H1 (cell line): ENCODE measurements around the gene DCANP1. TPM values are rescaled to one million over a fixed set of nuclear protein-coding genes. Genes with fewer than 3 reads are reported as not detected.

Experiments
- CTCF ChIA-PET: fragments of 300-600 bp; sonication (Branson Sonifier 250); formaldehyde crosslinking; loops from one replicate; lab custom pipeline; 2021; ENCODE audit not compliant: partially characterized antibody; lab: Charles Lee
- POLR2A ChIA-PET: fragments of 300-600 bp; sonication (Branson Sonifier 250); formaldehyde crosslinking; loops from one replicate; lab custom pipeline; 2021; ENCODE audit warnings: inconsistent platforms; ENCODE audit not compliant: partially characterized antibody; lab: Charles Lee
- DNase-seq, 2 experiments: peaks; one replicate each; pipeline versions ENCODE4 v3.0.0 to v3.0.0-alpha.2; 2010 to 2022; ENCODE audit warnings: low spot score in 2 of 2, low read depth in 1 of 2, mixed read lengths in 1 of 2
- FAIRE-seq: peaks from 2 replicates; lab custom pipeline; 2011; peaks lifted over from hg19 to GRCh38; lab: Jason Lieb, UNC
- H2AFZ ChIP-seq: 2 replicates; pipeline ENCODE4 v1.8.1; 2012; ENCODE audit warnings: low read length, inconsistent platforms
- H2AK5ac ChIP-seq: 2 replicates; pipeline ENCODE4 v1.6.1; 2013; ENCODE audit warnings: low read depth, low read length
- H2BK120ac ChIP-seq: replicated peaks from 2 replicates; pipeline ENCODE3; 2013; ENCODE audit warnings: low read depth, low read length, inconsistent platforms
- H2BK12ac ChIP-seq: 2 replicates; pipeline ENCODE4 v1.6.1; 2013; ENCODE audit warnings: low read depth, low read length
- H2BK15ac ChIP-seq: 2 replicates; pipeline ENCODE4 v1.6.1; 2013; ENCODE audit warnings: low read length
- H2BK20ac ChIP-seq: 2 replicates; pipeline ENCODE4 v1.6.1; 2013; ENCODE audit warnings: low read length
- H2BK5ac ChIP-seq: 2 replicates; pipeline ENCODE4 v1.6.1; 2013; ENCODE audit warnings: low read depth, low read length
- H3K14ac ChIP-seq: 2 replicates; pipeline ENCODE4 v1.6.1; 2013; ENCODE audit warnings: inconsistent platforms; ENCODE audit not compliant: insufficient read length
- H3K18ac ChIP-seq: 2 replicates; pipeline ENCODE4 v1.6.1; 2013; ENCODE audit warnings: low read length; ENCODE audit errors: extremely low read depth
- H3K23ac ChIP-seq: 2 replicates; pipeline ENCODE4 v1.6.1; 2013; ENCODE audit warnings: inconsistent platforms; ENCODE audit not compliant: insufficient read length
- H3K23me2 ChIP-seq: 2 replicates; pipeline ENCODE4 v1.6.1; 2013; ENCODE audit warnings: low read depth, low read length
- H3K27ac ChIP-seq: 2 replicates; pipeline ENCODE4 v1.6.1; 2011; ENCODE audit warnings: low read depth, low read length, inconsistent platforms
- H3K27me3 ChIP-seq, 4 experiments: replicated peaks in 1 of 4; 1 replicate in 1 of 4; 2 replicates in 3 of 4; pipeline versions ENCODE4 v1.6.1 to v1.8.1; 2011 to 2013; ENCODE audit warnings: low read length in 3 of 4, mild to moderate bottlenecking in 3 of 4, inconsistent platforms in 2 of 4, mixed read lengths in 2 of 4, moderate library complexity in 1 of 4; ENCODE audit not compliant: control insufficient read depth in 3 of 4, insufficient read depth in 3 of 4; ENCODE audit errors: extremely low read depth in 1 of 4
- H3K36me3 ChIP-seq, 4 experiments: 2 replicates each; pipeline versions ENCODE4 v1.6.1 to v1.8.1; 2011 to 2013; ENCODE audit warnings: mild to moderate bottlenecking in 4 of 4, low read length in 3 of 4, moderate library complexity in 2 of 4, control low read depth in 1 of 4, inconsistent platforms in 1 of 4; ENCODE audit not compliant: insufficient read depth in 4 of 4, control insufficient read depth in 2 of 4
- H3K4ac ChIP-seq: replicated peaks from 2 replicates; pipeline ENCODE3; 2013; ENCODE audit warnings: low read length, low read depth, mixed read lengths, inconsistent platforms; ENCODE audit not compliant: insufficient read length
- H3K4me1 ChIP-seq, 4 experiments: replicated peaks in 1 of 4; 1 replicate in 1 of 4; 2 replicates in 3 of 4; pipeline versions ENCODE4 v1.6.1 to v1.8.1; 2011 to 2013; ENCODE audit warnings: low read length in 3 of 4, inconsistent platforms in 2 of 4, mixed read lengths in 1 of 4; ENCODE audit not compliant: insufficient read depth in 4 of 4, control insufficient read depth in 3 of 4
- H3K4me2 ChIP-seq, 2 experiments: 2 replicates each; pipeline versions ENCODE4 v1.6.1 to v1.8.1; 2011 to 2013; ENCODE audit warnings: low read depth in 2 of 2, low read length in 2 of 2, control low read depth in 1 of 2, inconsistent platforms in 1 of 2, mild to moderate bottlenecking in 1 of 2; ENCODE audit not compliant: insufficient read depth in 1 of 2
- H3K4me3 ChIP-seq, 4 experiments: fragments of 200-600, 300-600 bp in 1 of 4; sonication (generic), shearing (Covaris generic), sonication (Bioruptor Twin) in 1 of 4; 2 replicates each; pipeline versions ENCODE4 v1.5.1 to v1.8.1; 2011 to 2016; ENCODE audit warnings: low read length in 4 of 4, low read depth in 3 of 4, control low read depth in 2 of 4, inconsistent platforms in 2 of 4, mild to moderate bottlenecking in 2 of 4, mixed read lengths in 1 of 4, moderate library complexity in 1 of 4; ENCODE audit not compliant: insufficient read depth in 2 of 4; ENCODE audit errors: extremely low read depth in 1 of 4
- H3K56ac ChIP-seq: replicated peaks from 2 replicates; pipeline ENCODE3; 2013; ENCODE audit warnings: low read depth, mild to moderate bottlenecking, mixed read lengths, low read length, inconsistent platforms; ENCODE audit not compliant: insufficient read length
- H3K79me1 ChIP-seq: 2 replicates; pipeline ENCODE4 v1.6.1; 2013; ENCODE audit warnings: low read depth, low read length, control low read depth
- H3K79me2 ChIP-seq, 2 experiments: 2 replicates each; pipeline versions ENCODE4 v1.6.1 to v1.8.1; 2012 to 2013; ENCODE audit warnings: low read length in 2 of 2, mild to moderate bottlenecking in 2 of 2, inconsistent platforms in 1 of 2; ENCODE audit not compliant: insufficient read depth in 2 of 2, control insufficient read depth in 1 of 2
- H3K9ac ChIP-seq, 4 experiments: replicated peaks in 1 of 4; 1 replicate in 1 of 4; 2 replicates in 3 of 4; pipeline versions ENCODE4 v1.6.1 to v1.8.1; 2011 to 2013; ENCODE audit warnings: low read depth in 3 of 4, low read length in 3 of 4, control low read depth in 2 of 4, mild to moderate bottlenecking in 2 of 4, moderate library complexity in 2 of 4, inconsistent platforms in 1 of 4; ENCODE audit errors: extremely low read depth in 1 of 4
- H3K9me3 ChIP-seq, 2 experiments: 2 replicates each; pipeline versions ENCODE4 v1.6.1 to v1.8.1; 2012 to 2013; ENCODE audit warnings: mild to moderate bottlenecking in 2 of 2, moderate library complexity in 2 of 2, control low read depth in 1 of 2, inconsistent platforms in 1 of 2, low read depth in 1 of 2, low read length in 1 of 2, mixed read lengths in 1 of 2; ENCODE audit not compliant: insufficient read depth in 2 of 2
- H4K20me1 ChIP-seq, 2 experiments: replicated peaks in 1 of 2; 2 replicates each; pipeline versions ENCODE3 to v1.8.1; 2011 to 2013; ENCODE audit warnings: inconsistent platforms in 2 of 2, low read length in 2 of 2, mild to moderate bottlenecking in 1 of 2; ENCODE audit not compliant: insufficient read depth in 2 of 2, control insufficient read depth in 1 of 2
- H4K5ac ChIP-seq: 2 replicates; pipeline ENCODE4 v1.6.1; 2013; ENCODE audit warnings: low read length, low read depth, mixed read lengths, inconsistent platforms; ENCODE audit not compliant: insufficient read length
- H4K8ac ChIP-seq: 2 replicates; pipeline ENCODE4 v1.8.0; 2013; ENCODE audit warnings: mild to moderate bottlenecking, moderate library complexity, low read length, inconsistent platforms; ENCODE audit not compliant: insufficient read depth; ENCODE audit errors: extremely low read depth
- H4K91ac ChIP-seq: replicated peaks from 2 replicates; pipeline ENCODE3; 2013; ENCODE audit warnings: low read length, mixed read lengths, inconsistent platforms; ENCODE audit not compliant: insufficient read length
- JUND ChIP-seq: IDR thresholded peaks from 2 replicates; pipeline ENCODE4 v1.6.1; 2011; ENCODE audit warnings: mild to moderate bottlenecking, improper control_type of control experiment, low read length
- WGBS, 2 experiments: shearing (Covaris generic) in 1 of 2; methylation state at CpG; one replicate each; pipeline versions ENCODE4 v1.1.6 to v1.1.7; 2013 to 2015; ENCODE audit warnings: low lambda C conversion rate in 2 of 2, mixed read lengths in 2 of 2, inconsistent platforms in 1 of 2, low coverage in 1 of 2, missing lambda C conversion rate in 1 of 2; ENCODE audit not compliant: insufficient replicate concordance in 2 of 2, insufficient coverage in 1 of 2, insufficient read length in 1 of 2; ENCODE audit errors: extremely low coverage in 1 of 2, missing lambda C conversion rate in 1 of 2; 5-methylcytosine and 5-hydroxymethylcytosine counted together
- polyA plus RNA-seq, 7 experiments: library from polyadenylated mRNA; depleted of rRNA in 3 of 7; stranded (reverse) in 5 of 7; unstranded in 2 of 7; fragments of >200 nt in 5 of 7; fragments of 200-250 nt in 2 of 7; gene quantifications; 1 replicate in 5 of 7; 2 replicates in 1 of 7; 4 replicates in 1 of 7; pipeline versions ENCODE4 v1.2.1 to v1.2.3, GENCODE V29; 2011 to 2013; ENCODE audit warnings: missing spikeins in 2 of 7, mixed read lengths in 2 of 7
- total RNA-seq: library from RNA; stranded (reverse); fragmentation: NEBNext Ultra II Directional; extraction: Animal tissue kit (Norgen Biotek cat#: 25700); gene quantifications from 2 replicates; pipeline ENCODE4 v1.2.1, GENCODE V29; 2021

Gene DCANP1
- total and polyA plus RNA-seq, 2 of the 8 experiments (the other 6 are each of a cell fraction or from before 2014, with no cell fraction given), result not detected

DNA sequence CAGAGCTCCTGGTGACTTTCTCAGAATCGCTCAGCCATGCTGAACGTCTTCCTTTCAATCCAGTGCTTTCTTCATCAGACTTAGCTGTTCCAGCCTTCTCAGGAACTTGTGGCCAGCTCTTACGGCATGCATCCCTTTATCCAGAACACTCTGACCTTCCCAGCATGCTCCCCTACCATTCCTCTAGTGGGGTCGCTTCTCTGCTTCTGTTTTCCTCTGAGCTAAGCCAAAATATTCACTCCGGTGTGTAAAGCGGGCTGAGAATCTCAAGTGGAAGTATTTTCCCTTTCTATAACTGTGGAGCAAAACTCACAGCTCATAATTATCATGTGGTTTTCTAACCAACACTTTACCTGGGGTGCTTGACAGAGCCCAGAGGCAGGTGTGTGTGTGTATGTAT is 6.2 kb downstream of the DCANP1 start:
- no peak overlapping the region for H3K9ac ChIP-seq
- FAIRE-seq, result no peak
- CTCF ChIA-PET, result interaction anchor here (0.8 to 19.4 kb wide), 5 partner anchors 10 to 121 kb away, joined by 3 to 264 read pairs (median 5); no protein-coding TSS in a partner anchor

More for the DNA sequence above, 6.2 kb downstream of the DCANP1 start:
- Histone ChIP-seq H3K4ac (no peak overlapping the region), H2AFZ (no peak overlapping the region), H4K5ac (no peak overlapping the region), H3K36me3 (no peaks in the 10 kb centered on the region), H2BK12ac (no peak overlapping the region), H3K14ac (no peak overlapping the region), H4K20me1 (no peaks in the 10 kb centered on the region)
- peak in 1 of 2 experiments; percentile 22 for DNase-seq
- POLR2A ChIA-PET, result interaction anchor here (1.0 kb wide), 1 partner anchor 10 kb away, joined by 3 read pairs; no protein-coding TSS in a partner anchor
- TF ChIP-seq JUND, result no peak
- TF ChIP-seq, all 59 proteins: peak for 0
- no peaks in the 10 kb centered on the region; the same call in 1 of the 2 replicates for H3K23me2 ChIP-seq
- no peak overlapping the region for H2AK5ac ChIP-seq
- H3K27ac ChIP-seq, result no peak overlapping the region
- H3K18ac ChIP-seq, result no peak overlapping the region
- no peak overlapping the region for H2BK15ac ChIP-seq
- no peaks in the 10 kb centered on the region for H3K9me3 ChIP-seq
- no peak overlapping the region for H4K91ac ChIP-seq
- H3K79me2 ChIP-seq, result no peaks in the 10 kb centered on the region
- H3K79me1 ChIP-seq, result no peaks in the 10 kb centered on the region
- H3K27me3 ChIP-seq, result no peaks in the 10 kb centered on the region; a peak in 1 of 7 replicates
- no peak overlapping the region for H2BK120ac ChIP-seq
- no peak overlapping the region for H3K4me2 ChIP-seq
- no peak overlapping the region for H3K4me3 ChIP-seq
- 96% methylated on average over 6 of the region's 6 CpGs; no CpG with 5 or more reads in 1 of the 2 experiments for WGBS, 2 experiments
- no peak overlapping the region for H3K56ac ChIP-seq
- H3K23ac ChIP-seq, result no peak overlapping the region
- no peak overlapping the region for H2BK20ac ChIP-seq
- H3K4me1 ChIP-seq, result no peaks in the 10 kb centered on the region; a peak in 1 of 7 replicates
- H2BK5ac ChIP-seq, result no peak overlapping the region
- H4K8ac ChIP-seq, result no peak overlapping the region
